GM08714 (cell line): ENCODE data around the gene SETBP1.

Experiments
- H3K4me3 ChIP-seq: fragments of 200-500 bp; sonication (Bioruptor generic); 2 replicates; pipeline ENCODE4 v1.5.1; 2014; ENCODE audit warnings: mild to moderate bottlenecking, low read length, inconsistent platforms
- ZNF274 ChIP-seq: IDR thresholded peaks from 2 replicates; pipeline ENCODE4 v1.6.1; 2012; ENCODE audit warnings: mild to moderate bottlenecking, low read depth, low read length

SETBP1 gene

DNA sequence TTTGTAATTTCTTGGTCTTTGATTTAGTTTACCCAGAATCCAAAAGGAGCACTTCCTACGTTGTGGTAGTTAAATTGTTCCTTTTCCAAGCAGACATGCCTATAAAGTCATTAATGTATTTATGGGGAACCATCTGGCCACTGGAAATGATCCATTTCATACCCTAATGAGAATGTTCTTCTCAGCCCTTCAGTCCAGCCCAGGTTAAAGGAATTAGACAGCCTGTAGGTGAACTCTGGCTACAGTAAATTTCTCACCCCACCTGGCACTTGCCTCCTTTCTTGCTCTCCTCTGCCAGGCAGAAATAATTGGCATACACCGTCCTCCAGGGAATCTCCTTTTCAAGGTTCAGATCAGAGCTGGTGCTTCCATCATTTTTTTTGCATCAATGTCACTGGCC is 121.1 kb downstream of the SETBP1 start:
- H3K4me3 ChIP-seq, result no peak overlapping the region
- no peak for TF ChIP-seq ZNF274

DNA sequence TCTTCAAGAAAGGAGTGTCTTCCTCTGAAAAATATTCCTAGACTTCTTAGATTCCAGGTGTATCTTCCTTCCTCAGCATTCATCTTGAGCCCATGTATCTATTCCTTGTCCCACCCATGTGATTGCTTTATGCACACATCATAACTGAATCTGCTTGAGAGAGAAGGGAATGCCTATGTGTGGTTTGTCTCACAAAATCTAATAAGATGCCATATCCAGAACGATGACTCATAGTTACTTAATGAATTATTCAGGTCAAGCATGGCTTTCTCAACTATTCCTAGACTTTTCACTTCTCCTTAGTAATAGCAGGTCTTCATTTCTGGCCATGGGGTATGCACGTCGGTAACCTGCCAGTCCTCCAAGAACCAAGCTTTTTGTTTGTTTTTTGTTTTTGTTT is 121.8 kb downstream of the SETBP1 start:
- TF ChIP-seq ZNF274, result no peak
- H3K4me3 ChIP-seq, result no peak overlapping the region

DNA sequence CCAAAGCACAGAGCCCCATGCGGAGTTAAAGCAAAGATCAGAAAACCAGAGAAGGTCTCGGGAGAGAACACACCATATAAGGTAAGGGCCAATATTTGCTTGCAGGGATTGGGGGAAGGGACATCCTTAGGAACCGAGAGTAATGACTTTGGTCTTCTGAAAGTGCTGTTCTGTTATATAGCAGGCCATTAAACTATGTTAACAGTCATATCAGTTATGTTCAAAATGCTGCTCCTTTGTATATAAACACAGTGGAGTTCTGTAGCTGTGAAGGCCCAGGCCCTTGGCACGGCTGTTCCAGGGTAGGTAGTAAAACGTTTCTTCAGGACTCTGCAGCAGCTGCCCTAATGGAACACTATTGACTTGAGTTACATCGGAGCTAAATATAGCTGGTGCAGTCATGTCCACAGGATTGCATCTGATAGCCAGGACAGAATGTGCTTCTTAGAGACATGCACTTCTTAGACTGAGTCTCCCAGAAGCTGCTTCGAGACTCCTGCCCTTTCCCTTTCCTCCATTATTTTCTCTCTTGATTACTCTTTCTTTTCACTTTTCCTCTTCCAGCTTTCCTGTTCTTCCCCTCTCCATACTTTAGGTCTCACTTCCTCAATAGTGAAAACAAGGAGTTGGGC is 122.4 kb downstream of the SETBP1 start:
- H3K4me3 ChIP-seq, result no peak overlapping the region
- no peak for TF ChIP-seq ZNF274

DNA sequence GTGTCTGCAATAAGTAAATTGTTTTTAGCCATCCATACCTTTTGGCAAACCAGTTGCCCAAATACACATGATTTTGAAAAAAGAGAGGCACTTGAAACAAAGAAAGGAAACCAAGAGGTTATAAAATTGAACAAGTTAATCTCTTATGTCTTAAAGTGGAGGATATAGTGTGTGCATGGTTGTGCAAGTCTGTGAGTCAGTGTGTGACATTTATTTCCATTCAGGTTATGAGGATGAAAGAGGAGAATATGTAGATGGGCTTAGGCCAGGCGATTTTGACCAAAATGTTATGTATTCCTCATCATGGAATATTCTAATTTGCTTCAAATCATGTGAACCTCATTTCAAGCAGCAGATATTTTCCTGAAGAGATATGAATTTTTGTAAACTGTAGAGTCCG is 123.3 kb downstream of the SETBP1 start:
- TF ChIP-seq ZNF274, result no peak
- H3K4me3 ChIP-seq, result no peak overlapping the region

DNA sequence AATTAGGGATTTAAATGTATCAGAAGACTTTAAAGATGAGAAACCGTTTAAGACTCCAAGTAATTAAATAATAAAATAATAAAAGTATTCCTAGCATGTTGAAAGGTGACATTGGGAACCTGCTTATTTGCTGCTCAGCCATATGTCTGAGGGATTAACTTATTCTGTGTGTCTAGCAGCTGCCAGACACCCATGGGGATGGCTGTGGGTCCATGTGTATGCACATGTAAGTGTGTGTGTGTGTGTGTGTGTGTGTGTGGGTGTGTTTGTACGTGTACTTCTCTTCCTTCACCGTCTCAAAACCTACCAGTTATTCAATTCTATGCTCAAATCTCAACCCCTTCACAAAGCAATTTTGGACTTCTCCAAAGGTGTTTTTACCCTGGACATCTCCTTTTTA is 124.5 kb downstream of the SETBP1 start:
- H3K4me3 ChIP-seq, result no peak overlapping the region
- TF ChIP-seq ZNF274, result no peak

DNA sequence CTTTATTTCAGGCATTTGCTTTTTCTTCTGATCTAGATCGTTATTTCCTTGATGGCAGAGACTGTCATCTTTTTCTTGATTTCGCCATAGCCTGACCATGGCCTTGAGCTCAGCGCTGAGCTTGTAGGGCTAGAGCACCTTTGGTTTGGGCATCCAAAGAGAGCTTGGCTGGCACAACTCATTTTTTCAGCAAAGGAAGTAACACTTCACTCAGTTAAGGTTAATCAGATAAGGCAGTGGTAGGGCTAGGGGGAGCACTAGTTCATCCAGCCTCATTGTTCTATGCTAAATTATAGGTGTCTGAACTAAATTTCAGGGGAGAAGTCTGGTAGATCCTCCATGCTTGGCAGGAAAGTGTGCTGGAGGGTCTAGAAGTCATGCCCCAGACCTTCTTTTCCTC is 125.0 kb downstream of the SETBP1 start:
- TF ChIP-seq ZNF274, result no peak
- no peak overlapping the region for H3K4me3 ChIP-seq

DNA sequence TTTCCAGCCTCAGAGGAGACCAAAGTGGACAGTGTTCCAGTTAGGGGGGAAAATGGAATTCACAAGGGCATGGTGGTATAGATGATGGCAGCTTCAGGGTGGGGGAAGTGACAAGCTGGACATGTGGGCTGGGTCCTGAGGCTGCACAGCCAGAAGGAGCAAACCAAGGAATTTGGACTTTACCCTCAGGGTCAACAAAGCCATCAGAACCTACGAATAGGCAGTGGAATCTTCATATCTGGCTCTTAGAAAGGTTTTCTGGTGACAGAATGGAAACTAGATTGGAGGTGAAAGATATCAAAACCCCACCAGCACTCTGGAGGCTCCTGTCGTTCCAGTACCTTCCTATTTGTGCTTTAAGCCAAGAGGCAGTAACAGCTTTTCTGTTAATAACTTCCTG is 127.1 kb downstream of the SETBP1 start:
- no peak for TF ChIP-seq ZNF274
- H3K4me3 ChIP-seq, result no peak overlapping the region

DNA sequence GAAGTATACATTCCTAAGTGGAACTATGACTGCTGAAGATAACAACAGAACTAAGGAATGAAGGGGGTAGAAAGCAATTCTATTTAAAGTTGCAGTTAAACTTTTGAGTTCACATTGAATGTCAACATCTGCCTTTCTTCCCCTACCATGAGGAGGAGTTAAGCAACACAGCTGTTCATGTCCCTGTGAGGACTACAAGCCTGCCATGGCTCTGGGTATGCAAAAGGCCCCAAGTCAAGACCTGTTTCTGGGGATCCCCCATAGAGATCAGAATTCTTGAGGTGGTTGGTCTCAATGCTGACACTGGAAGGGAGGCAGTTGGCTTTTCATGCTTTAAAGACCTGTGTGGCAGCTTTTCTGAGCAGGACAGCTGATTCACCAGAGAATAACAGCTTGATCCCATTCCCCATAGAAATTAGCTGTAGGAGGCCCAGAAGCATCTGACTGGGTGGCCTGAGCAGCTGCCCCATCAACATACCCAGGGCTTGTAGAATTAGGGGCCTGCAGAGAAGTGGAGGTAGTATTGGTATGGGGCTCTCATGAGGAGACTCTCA is 131.0 kb downstream of the SETBP1 start:
- no peak for TF ChIP-seq ZNF274
- H3K4me3 ChIP-seq, result no peak overlapping the region

DNA sequence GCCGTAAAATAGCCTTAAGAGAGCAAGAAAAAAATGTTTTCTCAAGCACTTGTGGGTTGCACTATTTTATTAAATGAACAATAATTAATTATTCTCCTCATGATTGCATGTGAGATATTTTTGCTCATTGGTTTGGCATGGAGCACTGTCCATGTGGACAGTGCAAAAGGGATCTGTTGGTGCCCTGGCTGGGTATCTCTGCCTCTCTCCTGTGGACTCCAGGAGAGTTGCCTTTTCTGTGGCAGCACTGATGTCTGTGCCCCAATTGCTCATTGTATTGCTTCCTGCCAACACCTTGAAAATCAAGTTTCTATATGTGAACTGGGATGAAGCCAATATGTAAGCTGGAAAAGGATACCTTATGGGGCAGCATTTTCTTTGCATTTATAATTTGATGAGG is 131.7 kb downstream of the SETBP1 start:
- no peak for TF ChIP-seq ZNF274
- H3K4me3 ChIP-seq, result no peak overlapping the region

- no peak overlapping the region for H3K4me3 ChIP-seq
- no peak for TF ChIP-seq ZNF274
These were observed 132.9 kb downstream of the SETBP1 start for GRCh38 chr18:44813586-44813985.

GRCh38 chr18:44815108-44815507 is 134.4 kb downstream of the SETBP1 start:
- H3K4me3 ChIP-seq, result no peak overlapping the region
- no peak for TF ChIP-seq ZNF274

DNA sequence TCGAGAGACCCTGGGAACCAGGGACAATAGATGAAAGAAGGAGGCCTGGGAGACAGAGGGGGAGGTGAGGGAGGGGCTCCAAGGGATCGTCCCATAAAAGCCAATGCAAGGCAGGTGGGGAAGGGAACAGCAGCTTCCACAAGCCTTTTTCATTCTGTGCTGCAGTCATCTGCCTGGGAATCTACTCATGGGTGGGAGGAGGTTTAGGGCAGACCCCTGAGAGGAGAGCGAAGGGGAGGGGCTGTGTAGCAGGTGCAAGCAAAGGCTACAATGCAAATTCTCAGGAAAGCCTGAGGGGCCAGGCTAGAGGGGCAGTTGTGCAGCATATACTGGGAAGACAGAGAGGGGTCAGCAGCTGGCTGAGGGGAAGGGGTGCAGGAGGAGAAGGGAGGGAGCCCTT is 135.4 kb downstream of the SETBP1 start:
- H3K4me3 ChIP-seq, result no peak overlapping the region
- TF ChIP-seq ZNF274, result no peak

DNA sequence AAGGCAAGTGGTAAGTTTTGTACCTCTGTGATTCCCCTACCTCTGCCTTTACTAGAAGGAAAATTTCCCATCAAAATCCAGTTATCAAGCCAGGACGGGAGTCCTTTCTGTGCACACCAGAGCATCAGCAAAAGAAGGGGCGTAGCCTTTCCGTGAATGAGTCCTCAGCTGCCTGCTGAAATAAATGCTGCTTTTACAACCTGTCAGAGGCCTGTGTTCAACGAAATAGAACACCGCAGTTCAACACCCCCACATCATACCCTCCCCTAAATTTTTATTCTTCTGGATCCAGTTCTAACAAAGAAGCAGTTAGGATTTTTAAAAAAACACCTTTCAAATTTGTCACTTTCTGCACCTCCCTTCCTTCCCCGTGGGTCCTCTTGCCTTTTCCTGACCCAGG is 135.8 kb downstream of the SETBP1 start:
- no peak overlapping the region for H3K4me3 ChIP-seq
- TF ChIP-seq ZNF274, result no peak

- no peak overlapping the region for H3K4me3 ChIP-seq
- no peak for TF ChIP-seq ZNF274
These were observed 137.3 kb downstream of the SETBP1 start for GRCh38 chr18:44817831-44818473.

DNA sequence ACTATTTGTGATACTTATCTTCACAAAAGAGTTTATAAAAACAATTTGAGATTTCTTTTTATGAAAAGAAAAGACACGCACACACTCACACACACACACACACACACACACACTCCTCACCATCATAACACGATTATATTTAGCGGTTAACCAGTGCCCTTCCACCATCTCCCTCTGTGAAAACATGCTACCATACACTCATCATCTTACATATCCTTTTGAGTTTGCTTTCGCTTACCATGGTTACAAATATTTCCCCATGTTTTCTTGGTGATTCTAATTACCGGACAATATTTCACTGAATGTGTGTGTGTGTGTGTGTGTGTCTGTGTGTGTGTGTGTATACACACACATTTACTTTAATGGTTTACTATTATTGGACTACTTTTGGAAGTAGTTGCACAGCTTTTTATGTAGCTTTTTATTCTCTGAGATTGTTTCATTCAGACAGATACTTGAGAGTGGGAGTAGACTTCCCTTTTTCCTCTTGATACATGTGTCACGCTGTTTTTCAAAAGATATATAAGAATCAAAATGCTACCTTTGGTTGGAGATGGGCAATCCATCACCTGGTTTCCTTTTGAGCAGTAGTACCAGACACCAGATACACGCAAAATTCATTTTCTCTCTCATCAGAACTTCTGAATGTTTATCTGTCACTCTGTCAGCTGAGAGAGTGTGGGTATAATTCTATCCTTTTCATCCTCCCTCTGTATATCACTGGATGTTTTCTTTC is 138.1 kb downstream of the SETBP1 start:
- TF ChIP-seq ZNF274, result no peak

More for the DNA sequence above, 138.1 kb downstream of the SETBP1 start:
- H3K4me3 ChIP-seq, result no peak overlapping the region
